A549 (cell line): Measurements from ENCODE around the gene MEGF10.

ENCODE experiments used
- BHLHE40 ChIP-seq: IDR thresholded peaks from 2 replicates; pipeline ENCODE4 v1.6.1; 2012; ENCODE audit warnings: low read depth, low read length, inconsistent platforms
- CHD4 ChIP-seq: fragments of 200-600 bp; sonication (generic); IDR thresholded peaks from 2 replicates; pipeline ENCODE4 v1.6.1; 2016; ENCODE audit warnings: antibody characterized with exemption, mild to moderate bottlenecking, borderline replicate concordance
- EP300 ChIP-seq, 2 experiments: fragments of >200 bp; sonication (Bioruptor Twin); formaldehyde crosslinking; IDR thresholded peaks; 2 replicates in 1 of 2; 3 replicates in 1 of 2; pipeline ENCODE4 v1.6.1; 2016 to 2017
- FOXS1 ChIP-seq: fragments of 250-450 bp; sonication (Bioruptor Pico); IDR thresholded peaks from 2 replicates; pipeline ENCODE4 v1.5.0; 2020; ENCODE audit warnings: mild to moderate bottlenecking, moderate library complexity
- JUN ChIP-seq, 2 experiments: fragments of >200 bp; sonication (Bioruptor Twin); formaldehyde crosslinking; IDR thresholded peaks; 2 replicates in 1 of 2; 3 replicates in 1 of 2; pipeline ENCODE4 v1.6.1; 2016 to 2017
- JUNB ChIP-seq: fragments of >200 bp; sonication (Bioruptor Twin); formaldehyde crosslinking; IDR thresholded peaks from 2 replicates; pipeline ENCODE4 v1.6.1; 2016
- KDM5A ChIP-seq: fragments of 200-600 bp; sonication (generic); IDR thresholded peaks from 2 replicates; pipeline ENCODE4 v1.6.1; 2016; ENCODE audit warnings: antibody characterized with exemption, mild to moderate bottlenecking
- POLR2A ChIP-seq: IDR thresholded peaks from 2 replicates; pipeline ENCODE4 v1.6.1; 2012; ENCODE audit warnings: mild to moderate bottlenecking, low read length
- RNF2 ChIP-seq: fragments of 200-600 bp; sonication (generic); IDR thresholded peaks from 2 replicates; pipeline ENCODE4 v1.6.1; 2016; ENCODE audit warnings: low read depth, mild to moderate bottlenecking, antibody characterized with exemption, moderate library complexity, borderline replicate concordance
- TF ChIP-seq, protein P1 (sequence below): fragments of >200 bp; sonication (Bioruptor Twin); formaldehyde crosslinking; IDR thresholded peaks from 3 replicates; pipeline ENCODE4 v1.5.1; 2016
- TF ChIP-seq, protein P2 (sequence below): IDR thresholded peaks from 2 replicates; pipeline ENCODE4 v1.6.1; 2012
- TF ChIP-seq, protein P3 (sequence below): fragments of 450-650 bp; IDR thresholded peaks from 2 replicates; pipeline ENCODE4 v1.6.1; 2014; ENCODE audit warnings: antibody characterized with exemption
- TF ChIP-seq, protein P4 (sequence below): IDR thresholded peaks from 2 replicates; pipeline ENCODE4 v1.6.1; 2012; ENCODE audit warnings: low read depth, borderline replicate concordance

DNA sequence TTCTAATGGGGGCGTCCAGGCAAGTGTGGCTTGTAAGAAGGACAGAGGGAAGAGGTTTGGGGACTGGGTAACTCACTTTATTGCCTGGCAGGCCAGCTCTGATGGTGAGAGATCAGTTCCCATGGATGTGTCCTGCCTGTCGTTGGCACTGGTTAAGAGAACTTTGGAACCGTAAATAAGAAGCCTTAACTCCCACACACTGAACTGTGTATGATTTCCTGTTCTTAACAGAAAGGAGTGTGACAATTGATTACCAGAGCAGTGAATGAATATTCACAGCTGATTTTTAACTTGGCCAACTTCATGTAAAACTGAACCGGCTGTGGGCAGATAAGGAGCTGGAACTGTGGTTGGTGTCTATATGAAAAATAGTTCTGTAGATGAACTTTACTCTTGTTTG is 63.2 kb downstream of the MEGF10 start:
- TF ChIP-seq, protein P1, sequence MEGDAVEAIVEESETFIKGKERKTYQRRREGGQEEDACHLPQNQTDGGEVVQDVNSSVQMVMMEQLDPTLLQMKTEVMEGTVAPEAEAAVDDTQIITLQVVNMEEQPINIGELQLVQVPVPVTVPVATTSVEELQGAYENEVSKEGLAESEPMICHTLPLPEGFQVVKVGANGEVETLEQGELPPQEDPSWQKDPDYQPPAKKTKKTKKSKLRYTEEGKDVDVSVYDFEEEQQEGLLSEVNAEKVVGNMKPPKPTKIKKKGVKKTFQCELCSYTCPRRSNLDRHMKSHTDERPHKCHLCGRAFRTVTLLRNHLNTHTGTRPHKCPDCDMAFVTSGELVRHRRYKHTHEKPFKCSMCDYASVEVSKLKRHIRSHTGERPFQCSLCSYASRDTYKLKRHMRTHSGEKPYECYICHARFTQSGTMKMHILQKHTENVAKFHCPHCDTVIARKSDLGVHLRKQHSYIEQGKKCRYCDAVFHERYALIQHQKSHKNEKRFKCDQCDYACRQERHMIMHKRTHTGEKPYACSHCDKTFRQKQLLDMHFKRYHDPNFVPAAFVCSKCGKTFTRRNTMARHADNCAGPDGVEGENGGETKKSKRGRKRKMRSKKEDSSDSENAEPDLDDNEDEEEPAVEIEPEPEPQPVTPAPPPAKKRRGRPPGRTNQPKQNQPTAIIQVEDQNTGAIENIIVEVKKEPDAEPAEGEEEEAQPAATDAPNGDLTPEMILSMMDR: no peak
- TF ChIP-seq FOXS1 (no peak), RNF2 (no peak), POLR2A (no peak), KDM5A (no peak), CHD4 (no peak), BHLHE40 (no peak), EP300 (IDR thresholded peaks at IDR 0.05) (no peak), JUNB (no peak), JUN (IDR thresholded peaks at IDR 0.05) (no peak)
- TF ChIP-seq, protein P2, sequence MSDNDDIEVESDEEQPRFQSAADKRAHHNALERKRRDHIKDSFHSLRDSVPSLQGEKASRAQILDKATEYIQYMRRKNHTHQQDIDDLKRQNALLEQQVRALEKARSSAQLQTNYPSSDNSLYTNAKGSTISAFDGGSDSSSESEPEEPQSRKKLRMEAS: no peak
- TF ChIP-seq, protein P3, sequence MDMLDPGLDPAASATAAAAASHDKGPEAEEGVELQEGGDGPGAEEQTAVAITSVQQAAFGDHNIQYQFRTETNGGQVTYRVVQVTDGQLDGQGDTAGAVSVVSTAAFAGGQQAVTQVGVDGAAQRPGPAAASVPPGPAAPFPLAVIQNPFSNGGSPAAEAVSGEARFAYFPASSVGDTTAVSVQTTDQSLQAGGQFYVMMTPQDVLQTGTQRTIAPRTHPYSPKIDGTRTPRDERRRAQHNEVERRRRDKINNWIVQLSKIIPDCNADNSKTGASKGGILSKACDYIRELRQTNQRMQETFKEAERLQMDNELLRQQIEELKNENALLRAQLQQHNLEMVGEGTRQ: no peak
- TF ChIP-seq, protein P4, sequence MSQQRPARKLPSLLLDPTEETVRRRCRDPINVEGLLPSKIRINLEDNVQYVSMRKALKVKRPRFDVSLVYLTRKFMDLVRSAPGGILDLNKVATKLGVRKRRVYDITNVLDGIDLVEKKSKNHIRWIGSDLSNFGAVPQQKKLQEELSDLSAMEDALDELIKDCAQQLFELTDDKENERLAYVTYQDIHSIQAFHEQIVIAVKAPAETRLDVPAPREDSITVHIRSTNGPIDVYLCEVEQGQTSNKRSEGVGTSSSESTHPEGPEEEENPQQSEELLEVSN: no peak
